GM12801 (cell line): ENCODE results near the gene LRIT1.

Experiments used
- TF ChIP-seq, protein P1 (sequence below): IDR thresholded peaks from one replicate; pipeline ENCODE4 v1.5.1; 2011; ENCODE audit warnings: control low read depth; ENCODE audit not compliant: insufficient read length; ENCODE audit errors: extremely low read depth

The LRIT1 gene

GRCh38 chr10:84233940-84234339 is 7.4 kb downstream of the LRIT1 start:
- TF ChIP-seq, protein P1, sequence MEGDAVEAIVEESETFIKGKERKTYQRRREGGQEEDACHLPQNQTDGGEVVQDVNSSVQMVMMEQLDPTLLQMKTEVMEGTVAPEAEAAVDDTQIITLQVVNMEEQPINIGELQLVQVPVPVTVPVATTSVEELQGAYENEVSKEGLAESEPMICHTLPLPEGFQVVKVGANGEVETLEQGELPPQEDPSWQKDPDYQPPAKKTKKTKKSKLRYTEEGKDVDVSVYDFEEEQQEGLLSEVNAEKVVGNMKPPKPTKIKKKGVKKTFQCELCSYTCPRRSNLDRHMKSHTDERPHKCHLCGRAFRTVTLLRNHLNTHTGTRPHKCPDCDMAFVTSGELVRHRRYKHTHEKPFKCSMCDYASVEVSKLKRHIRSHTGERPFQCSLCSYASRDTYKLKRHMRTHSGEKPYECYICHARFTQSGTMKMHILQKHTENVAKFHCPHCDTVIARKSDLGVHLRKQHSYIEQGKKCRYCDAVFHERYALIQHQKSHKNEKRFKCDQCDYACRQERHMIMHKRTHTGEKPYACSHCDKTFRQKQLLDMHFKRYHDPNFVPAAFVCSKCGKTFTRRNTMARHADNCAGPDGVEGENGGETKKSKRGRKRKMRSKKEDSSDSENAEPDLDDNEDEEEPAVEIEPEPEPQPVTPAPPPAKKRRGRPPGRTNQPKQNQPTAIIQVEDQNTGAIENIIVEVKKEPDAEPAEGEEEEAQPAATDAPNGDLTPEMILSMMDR: no peak

DNA sequence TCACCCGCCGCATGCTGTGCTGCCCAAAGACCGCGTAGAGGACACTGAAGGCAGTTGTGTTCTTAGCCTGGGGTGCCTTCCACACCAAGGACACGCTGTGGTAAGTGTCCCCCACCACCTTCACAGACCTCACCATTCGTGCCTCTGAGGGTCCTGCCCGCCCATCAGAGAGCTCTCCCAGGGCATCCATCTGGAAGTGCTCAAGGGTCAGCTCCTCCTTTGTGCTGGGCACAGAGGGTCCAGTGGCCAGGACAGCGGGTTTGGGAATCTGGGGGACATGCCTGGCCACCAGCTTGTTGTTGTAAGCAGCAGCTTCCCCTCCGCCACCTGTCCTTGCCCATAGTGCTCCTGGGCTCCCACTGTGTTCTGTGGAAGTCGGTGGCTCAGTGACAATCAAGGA is 9.0 kb downstream of the LRIT1 start:
- TF ChIP-seq, protein P1: no peak

GRCh38 chr10:84230359-84230758 is 11.0 kb downstream of the LRIT1 start:
- TF ChIP-seq, protein P1: no peak

GRCh38 chr10:84227810-84228209 is 13.5 kb downstream of the LRIT1 start:
- TF ChIP-seq, protein P1: no peak

DNA sequence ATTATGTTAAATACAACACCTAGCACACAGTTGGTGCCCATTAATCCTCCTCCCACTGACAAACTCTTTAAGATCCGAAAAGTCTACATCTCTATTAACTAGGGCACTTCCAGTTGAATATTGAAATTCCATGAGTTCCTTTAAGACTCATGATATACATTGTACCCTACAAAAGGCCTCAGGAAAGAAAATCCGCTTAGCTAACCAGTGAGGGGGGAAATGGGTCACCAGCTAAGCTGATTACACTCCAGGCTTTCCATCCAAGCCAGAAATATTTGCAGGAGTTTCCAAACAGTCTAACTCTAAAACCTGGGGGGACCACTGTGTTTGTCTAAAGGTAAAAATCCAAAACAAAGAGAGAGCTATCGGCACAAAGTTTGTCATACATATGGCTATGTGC is 14.7 kb downstream of the LRIT1 start:
- TF ChIP-seq, protein P1: no peak

DNA sequence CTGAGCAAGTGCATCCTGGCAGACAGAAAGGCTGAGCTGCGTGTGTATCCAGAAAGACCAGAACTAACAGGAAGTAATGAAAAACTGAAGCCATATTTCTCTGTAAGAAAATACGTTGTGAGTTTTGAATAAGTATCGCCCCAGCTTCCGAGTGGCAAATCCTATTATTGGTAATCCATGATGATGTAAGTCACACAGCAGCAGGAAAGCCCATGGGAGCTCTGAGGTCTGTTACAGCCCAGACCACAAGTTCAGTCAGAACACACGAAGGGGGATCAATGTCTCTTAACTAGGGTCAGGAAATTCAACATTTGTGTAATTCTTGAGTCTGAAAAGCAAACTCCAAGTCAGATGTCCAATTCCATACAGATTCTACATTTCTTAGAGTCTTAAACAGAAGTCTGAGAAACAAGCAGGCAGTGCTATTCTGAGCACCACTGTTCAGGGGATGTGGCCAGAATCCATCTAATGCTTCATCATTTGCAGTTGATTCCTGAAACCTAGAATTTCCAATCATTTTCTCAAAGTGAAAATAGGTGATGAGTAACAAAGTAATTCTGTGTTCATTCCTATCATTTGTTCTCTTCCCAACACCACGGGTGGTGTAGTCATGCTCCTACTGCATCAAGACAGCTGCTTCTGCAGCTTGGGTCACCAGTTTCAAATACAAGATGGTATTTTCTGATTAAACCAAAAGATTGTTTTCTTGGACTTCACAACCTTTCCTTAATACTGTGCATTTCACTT is 15.7 kb downstream of the LRIT1 start, which contains the start of gene LRIT2:
LRIT2 (minus strand) TSS at position 118 of the 747 bp plus-strand sequence; CDS start at position 94, 24 bp downstream.
- TF ChIP-seq, protein P1: no peak

- TF ChIP-seq, protein P1: no peak
Observed at GRCh38 chr10:84224411-84225028, 16.8 kb downstream of the LRIT1 start.
